ENCODE measurements around the gene RAB36.

The RAB36 gene

DNA sequence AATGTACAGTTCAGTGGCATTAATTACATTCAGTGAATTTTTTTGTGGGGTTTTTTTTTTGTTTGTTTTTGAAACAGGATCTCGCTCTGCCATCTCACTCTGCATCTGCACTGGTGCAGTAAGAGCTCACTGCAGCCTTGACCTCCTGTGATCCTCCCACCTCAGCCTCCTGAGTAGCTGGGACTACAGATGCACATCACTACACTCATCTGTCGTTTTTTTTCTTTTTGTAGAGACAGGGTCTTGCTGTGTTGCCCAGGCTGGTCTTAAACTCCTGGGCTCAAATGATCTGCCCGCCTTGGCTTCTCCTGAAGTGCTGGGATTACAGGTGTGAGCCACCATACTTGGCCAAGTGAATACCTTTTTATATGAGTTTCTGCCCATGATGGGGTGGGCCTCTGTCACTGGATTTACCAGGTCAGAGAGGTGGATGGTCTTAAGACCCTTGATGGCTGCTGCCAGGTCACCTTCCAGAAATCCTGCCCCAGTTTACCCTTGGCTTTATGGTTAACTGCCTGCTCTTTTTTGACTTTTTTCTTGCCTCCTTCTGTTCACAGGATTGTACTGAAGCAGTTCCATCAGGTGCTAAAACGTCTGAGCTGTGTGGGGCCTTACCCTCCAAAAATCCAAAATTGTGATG lies 57.7 kb downstream of the RAB36 start:
- no peaks in the 10 kb centered on the region for H3K36me3 ChIP-seq (ENCODE audit: insufficient read depth, low read length)
- no peak overlapping the region for H3K4me3 ChIP-seq (ENCODE audit: low read depth, low read length)
- H3K4me1 ChIP-seq (ENCODE audit: control insufficient read depth, insufficient read depth, low read length, unreplicated experiment): peaks cover 2% of the 10 kb centered on the region
- H2AFZ ChIP-seq (ENCODE audit: low read length, unreplicated experiment): no peak overlapping the region
- H3K27ac ChIP-seq (ENCODE audit: low read depth, low read length): no peak overlapping the region
- H3K79me2 ChIP-seq (ENCODE audit: control insufficient read depth, insufficient read depth, low read length, unreplicated experiment): peaks cover 5% of the 10 kb centered on the region
- H3K27me3 ChIP-seq (ENCODE audit: insufficient read depth, low read length): no peaks in the 10 kb centered on the region

- Histone ChIP-seq H3K27me3 (ENCODE audit: insufficient read depth, low read length) (no peaks in the 10 kb centered on the region), H3K4me3 (ENCODE audit: low read depth, low read length) (no peak overlapping the region), H3K79me2 (ENCODE audit: control insufficient read depth, insufficient read depth, low read length, unreplicated experiment) (peaks cover 5% of the 10 kb centered on the region), H3K27ac (ENCODE audit: low read depth, low read length) (no peak overlapping the region), H2AFZ (ENCODE audit: low read length, unreplicated experiment) (no peak overlapping the region), H3K4me1 (ENCODE audit: control insufficient read depth, insufficient read depth, low read length, unreplicated experiment) (peaks cover 2% of the 10 kb centered on the region), H3K36me3 (ENCODE audit: insufficient read depth, low read length) (no peaks in the 10 kb centered on the region)
Observed at GRCh38 chr22:23203452-23204124, 58.3 kb downstream of the RAB36 start.

GRCh38 chr22:23204125-23204488 lies 58.8 kb downstream of the RAB36 start:
- Histone ChIP-seq H2AFZ (ENCODE audit: low read length, unreplicated experiment) (no peak overlapping the region), H3K4me1 (ENCODE audit: control insufficient read depth, insufficient read depth, low read length, unreplicated experiment) (peaks cover 2% of the 10 kb centered on the region), H3K27me3 (ENCODE audit: insufficient read depth, low read length) (no peaks in the 10 kb centered on the region), H3K36me3 (ENCODE audit: insufficient read depth, low read length) (no peaks in the 10 kb centered on the region), H3K27ac (ENCODE audit: low read depth, low read length) (no peak overlapping the region), H3K4me3 (ENCODE audit: low read depth, low read length) (no peak overlapping the region), H3K79me2 (ENCODE audit: control insufficient read depth, insufficient read depth, low read length, unreplicated experiment) (peaks cover 5% of the 10 kb centered on the region)

DNA sequence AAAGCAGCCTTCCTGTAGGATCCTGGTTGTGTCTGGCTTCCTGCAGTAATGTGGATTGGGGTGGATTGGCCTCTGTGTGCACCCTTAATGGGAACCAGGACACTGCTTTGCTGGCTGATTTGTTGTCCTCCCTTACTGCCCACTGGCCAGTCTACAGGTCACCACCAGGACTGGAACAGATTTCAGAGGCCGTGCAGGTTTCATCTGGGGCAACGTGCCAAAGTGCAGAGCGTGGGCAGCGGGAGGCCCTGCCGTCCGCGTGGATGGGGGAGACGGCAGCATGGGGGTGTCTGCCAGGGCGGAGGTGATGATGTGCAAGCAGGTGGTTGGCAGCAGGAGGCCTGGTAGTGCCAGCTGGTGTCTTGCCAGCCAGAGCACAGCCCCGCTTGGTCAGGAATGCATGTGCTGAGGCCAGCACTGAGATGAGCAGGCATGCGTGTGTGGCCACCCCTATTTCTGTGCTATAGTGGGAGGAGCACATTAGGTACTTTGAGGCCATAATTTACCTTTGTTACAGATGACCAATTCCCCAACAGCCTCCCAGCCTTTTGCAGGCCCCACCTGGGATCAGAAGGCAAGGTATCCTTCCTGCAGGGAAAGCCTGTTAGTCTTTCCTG lies 59.4 kb downstream of the RAB36 start:
- H3K4me1 ChIP-seq (ENCODE audit: control insufficient read depth, insufficient read depth, low read length, unreplicated experiment): no peaks in the 10 kb centered on the region
- H3K36me3 ChIP-seq (ENCODE audit: insufficient read depth, low read length): no peaks in the 10 kb centered on the region
- H3K27me3 ChIP-seq (ENCODE audit: insufficient read depth, low read length): no peaks in the 10 kb centered on the region
- H3K79me2 ChIP-seq (ENCODE audit: control insufficient read depth, insufficient read depth, low read length, unreplicated experiment): peaks cover 5% of the 10 kb centered on the region
- H3K4me3 ChIP-seq (ENCODE audit: low read depth, low read length): no peak overlapping the region
- H3K27ac ChIP-seq (ENCODE audit: low read depth, low read length): no peak overlapping the region
- no peak overlapping the region for H2AFZ ChIP-seq (ENCODE audit: low read length, unreplicated experiment)

DNA sequence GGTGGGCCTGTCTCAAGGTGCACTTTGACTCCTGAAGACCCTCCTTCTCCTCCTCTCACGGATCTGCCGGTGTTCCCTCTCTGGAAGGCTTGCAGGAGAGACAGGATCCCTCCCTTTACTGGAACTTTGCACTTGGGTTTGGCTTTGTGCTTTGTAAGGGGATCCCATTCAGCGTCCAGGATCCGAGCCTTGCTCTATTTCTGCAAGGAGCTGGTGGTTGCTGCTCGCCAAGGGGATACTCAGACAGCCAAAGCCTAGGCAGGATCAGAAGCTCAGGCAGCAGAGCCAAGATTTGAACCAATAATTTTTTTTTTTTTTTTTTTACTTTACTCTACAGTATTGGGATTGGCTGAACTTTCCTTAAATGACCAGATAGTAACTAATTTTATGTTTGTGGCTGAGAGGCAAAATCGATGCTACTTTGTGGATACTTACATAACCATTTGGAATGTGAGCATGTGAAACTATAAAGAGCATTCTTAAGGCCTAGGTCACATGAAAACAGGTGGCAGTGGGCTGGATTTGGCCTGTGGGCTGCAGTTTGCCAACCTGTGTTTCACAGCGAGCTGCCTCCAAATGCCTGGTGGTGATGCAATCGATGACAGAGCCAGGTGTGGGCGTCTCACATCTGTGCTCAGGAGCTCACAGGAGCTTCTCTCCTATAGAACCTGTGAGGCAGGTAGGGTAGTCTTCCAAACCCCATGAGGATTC lies 60.2 kb downstream of the RAB36 start:
- no peaks in the 10 kb centered on the region for H3K27me3 ChIP-seq (ENCODE audit: insufficient read depth, low read length)
- H3K4me1 ChIP-seq (ENCODE audit: control insufficient read depth, insufficient read depth, low read length, unreplicated experiment): no peaks in the 10 kb centered on the region
- no peak overlapping the region for H2AFZ ChIP-seq (ENCODE audit: low read length, unreplicated experiment)
- H3K79me2 ChIP-seq (ENCODE audit: control insufficient read depth, insufficient read depth, low read length, unreplicated experiment): peaks cover 5% of the 10 kb centered on the region
- no peak overlapping the region for H3K4me3 ChIP-seq (ENCODE audit: low read depth, low read length)
- no peaks in the 10 kb centered on the region for H3K36me3 ChIP-seq (ENCODE audit: insufficient read depth, low read length)
- H3K27ac ChIP-seq (ENCODE audit: low read depth, low read length): no peak overlapping the region

DNA sequence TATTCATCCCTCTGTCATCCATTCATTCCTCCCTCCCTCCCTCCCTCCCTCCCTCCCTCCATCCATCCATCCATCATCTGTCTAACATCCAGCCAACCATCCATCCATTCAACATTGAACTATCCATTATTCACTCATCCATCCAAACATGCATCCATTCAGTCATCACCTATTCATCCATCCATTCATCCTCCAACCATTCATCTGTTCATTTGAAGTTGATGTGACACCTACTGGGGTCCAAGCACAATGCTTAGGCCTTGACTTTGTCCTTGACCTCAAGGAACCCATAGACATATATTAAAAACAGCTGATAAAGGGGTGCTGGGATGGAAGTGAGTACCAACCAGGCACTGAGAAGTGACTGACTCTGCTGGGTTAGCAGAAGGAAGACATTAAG lies 61.6 kb downstream of the RAB36 start:
- H2AFZ ChIP-seq (ENCODE audit: low read length, unreplicated experiment): no peak overlapping the region
- peaks cover 5% of the 10 kb centered on the region for H3K79me2 ChIP-seq (ENCODE audit: control insufficient read depth, insufficient read depth, low read length, unreplicated experiment)
- no peaks in the 10 kb centered on the region for H3K36me3 ChIP-seq (ENCODE audit: insufficient read depth, low read length)
- H3K4me3 ChIP-seq (ENCODE audit: low read depth, low read length): no peak overlapping the region
- no peaks in the 10 kb centered on the region for H3K4me1 ChIP-seq (ENCODE audit: control insufficient read depth, insufficient read depth, low read length, unreplicated experiment)
- H3K27ac ChIP-seq (ENCODE audit: low read depth, low read length): no peak overlapping the region
- no peaks in the 10 kb centered on the region for H3K27me3 ChIP-seq (ENCODE audit: insufficient read depth, low read length)

DNA sequence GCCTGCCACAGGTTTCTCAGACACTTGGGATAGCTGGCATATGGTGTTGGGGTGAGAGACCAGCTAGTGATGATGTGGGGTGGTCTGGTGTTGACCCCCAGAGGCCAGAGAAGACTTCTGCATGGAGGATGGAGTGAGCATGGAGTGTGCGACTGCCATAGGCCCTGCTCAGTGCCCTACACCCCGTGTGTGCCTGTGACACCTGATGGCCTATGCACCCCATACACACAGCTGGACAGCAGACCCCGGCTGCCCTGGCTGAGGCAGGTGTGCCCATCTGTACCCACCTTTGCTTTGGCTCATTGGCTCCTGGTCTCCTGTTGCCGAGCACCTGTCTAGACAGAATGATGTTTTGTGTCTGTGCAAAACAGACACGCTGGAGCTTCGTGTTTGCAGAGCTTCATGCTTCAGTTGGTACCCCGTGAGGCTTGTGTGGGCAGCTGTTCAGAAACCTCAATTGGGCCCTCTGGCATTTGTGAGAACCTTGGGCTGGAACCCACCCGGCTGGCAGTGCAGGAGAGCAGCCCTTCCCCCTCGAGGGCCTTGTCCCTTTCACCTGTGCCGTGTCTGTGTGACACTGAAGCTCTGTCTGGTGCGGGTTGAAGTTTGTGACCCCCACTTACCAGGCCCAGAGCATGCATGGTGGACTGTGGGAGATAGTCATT lies 62.6 kb downstream of the RAB36 start:
- Histone ChIP-seq H3K36me3 (ENCODE audit: insufficient read depth, low read length) (no peaks in the 10 kb centered on the region), H3K79me2 (ENCODE audit: control insufficient read depth, insufficient read depth, low read length, unreplicated experiment) (peaks cover 7% of the 10 kb centered on the region), H3K27ac (ENCODE audit: low read depth, low read length) (no peak overlapping the region), H2AFZ (ENCODE audit: low read length, unreplicated experiment) (no peak overlapping the region), H3K4me1 (ENCODE audit: control insufficient read depth, insufficient read depth, low read length, unreplicated experiment) (no peaks in the 10 kb centered on the region), H3K4me3 (ENCODE audit: low read depth, low read length) (no peak overlapping the region), H3K27me3 (ENCODE audit: insufficient read depth, low read length) (no peaks in the 10 kb centered on the region)

- Histone ChIP-seq H3K36me3 (ENCODE audit: insufficient read depth, low read length) (no peaks in the 10 kb centered on the region), H3K27me3 (ENCODE audit: insufficient read depth, low read length) (no peaks in the 10 kb centered on the region), H3K27ac (ENCODE audit: low read depth, low read length) (no peak overlapping the region), H3K4me1 (ENCODE audit: control insufficient read depth, insufficient read depth, low read length, unreplicated experiment) (peaks cover 8% of the 10 kb centered on the region), H2AFZ (ENCODE audit: low read length, unreplicated experiment) (no peak overlapping the region), H3K4me3 (ENCODE audit: low read depth, low read length) (no peak overlapping the region), H3K79me2 (ENCODE audit: control insufficient read depth, insufficient read depth, low read length, unreplicated experiment) (peaks cover 9% of the 10 kb centered on the region)
Observed at GRCh38 chr22:23210428-23211170, 65.3 kb downstream of the RAB36 start.

GRCh38 chr22:23211622-23212021 lies 66.3 kb downstream of the RAB36 start:
- no peak overlapping the region for H3K27ac ChIP-seq (ENCODE audit: low read depth, low read length)
- H3K27me3 ChIP-seq (ENCODE audit: insufficient read depth, low read length): no peaks in the 10 kb centered on the region
- H3K36me3 ChIP-seq (ENCODE audit: insufficient read depth, low read length): no peaks in the 10 kb centered on the region
- no peak overlapping the region for H2AFZ ChIP-seq (ENCODE audit: low read length, unreplicated experiment)
- H3K4me1 ChIP-seq (ENCODE audit: control insufficient read depth, insufficient read depth, low read length, unreplicated experiment): peaks cover 15% of the 10 kb centered on the region
- H3K4me3 ChIP-seq (ENCODE audit: low read depth, low read length): no peak overlapping the region
- H3K79me2 ChIP-seq (ENCODE audit: control insufficient read depth, insufficient read depth, low read length, unreplicated experiment): peaks cover 13% of the 10 kb centered on the region

All from ACC112 (cell line).